HEK293 (cell line): Measurements from ENCODE around the gene ZDHHC21.
A peak's percentile ranks its signal among the peaks of the same experiment; 100 is the strongest.

Experiments
- CTCF ChIA-PET: fragments of 350-600 bp; formaldehyde crosslinking; extraction: SDS; loops from one replicate; lab custom pipeline; 2021; ENCODE audit warnings: antibody characterized with exemption; lab: Yijun Ruan, JAX
- POLR2A ChIA-PET: fragments of 300-600 bp; formaldehyde crosslinking; extraction: SDS; loops from one replicate; lab custom pipeline; 2020; ENCODE audit warnings: antibody characterized with exemption, inconsistent platforms; lab: Yijun Ruan, JAX
- H3K27ac ChIP-seq: fragments of 200-500 bp; sonication (Bioruptor generic); 2 replicates; pipeline ENCODE4 v1.5.1; 2014; ENCODE audit warnings: low read depth, low read length, control low read depth, inconsistent platforms; ENCODE audit errors: extremely low read depth
- H3K36me3 ChIP-seq, 2 experiments: fragments of 200-500 bp in 1 of 2; sonication (Bioruptor generic) in 1 of 2; 1 replicate in 1 of 2; 2 replicates in 1 of 2; pipeline ENCODE4 v1.5.1; 2014 to 2017; ENCODE audit warnings: inconsistent platforms in 2 of 2, low read length in 2 of 2; ENCODE audit not compliant: control insufficient read depth in 2 of 2, insufficient read depth in 1 of 2
- H3K4me1 ChIP-seq: fragments of 200-500 bp; sonication (Bioruptor generic); 2 replicates; pipeline ENCODE4 v1.5.1; 2014; ENCODE audit warnings: mild to moderate bottlenecking, low read length, inconsistent platforms; ENCODE audit not compliant: control insufficient read depth, insufficient read depth
- H3K4me3 ChIP-seq: 2 replicates; pipeline ENCODE4 v1.5.1; 2011; ENCODE audit warnings: low read depth, mild to moderate bottlenecking, control low read depth, low read length, moderate library complexity
- H3K9me3 ChIP-seq: fragments of 200-500 bp; sonication (Bioruptor generic); 2 replicates; pipeline ENCODE4 v1.5.1; 2014; ENCODE audit warnings: low read depth, low read length, inconsistent platforms; ENCODE audit not compliant: control insufficient read depth, insufficient read depth
- FEZF1 ChIP-seq: fragments of 450-650 bp; formaldehyde crosslinking; IDR thresholded peaks from 2 replicates; pipeline ENCODE4 v1.5.1; 2016; ENCODE audit warnings: missing biosample characterization, missing genetic modification characterization
- KLF16 ChIP-seq: fragments of 450-650 bp; formaldehyde crosslinking; IDR thresholded peaks from 2 replicates; pipeline ENCODE4 v1.5.1; 2017; ENCODE audit warnings: missing biosample characterization, missing genetic modification characterization
- SALL2 ChIP-seq: fragments of 450-650 bp; formaldehyde crosslinking; IDR thresholded peaks from 2 replicates; pipeline ENCODE4 v1.5.0; 2017; ENCODE audit warnings: missing biosample characterization, mild to moderate bottlenecking, missing genetic modification characterization, borderline replicate concordance
- SCRT2 ChIP-seq: fragments of 450-650 bp; formaldehyde crosslinking; IDR thresholded peaks from 2 replicates; pipeline ENCODE4 v1.5.1; 2016; ENCODE audit warnings: missing biosample characterization, missing genetic modification characterization
- SETDB1 ChIP-seq: IDR thresholded peaks from one replicate; pipeline ENCODE4 v1.6.1; 2017; ENCODE audit warnings: mild to moderate bottlenecking, low read length, moderate library complexity, mixed read lengths; ENCODE audit not compliant: insufficient read length
- SP2 ChIP-seq: fragments of 450-650 bp; formaldehyde crosslinking; IDR thresholded peaks from 2 replicates; pipeline ENCODE4 v1.5.1; 2016; ENCODE audit warnings: missing biosample characterization, missing genetic modification characterization
- ZEB2 ChIP-seq: fragments of 450-650 bp; formaldehyde crosslinking; IDR thresholded peaks from 2 replicates; pipeline ENCODE4 v1.5.1; 2016; ENCODE audit warnings: missing biosample characterization, missing genetic modification characterization
- ZFP3 ChIP-seq: fragments of 450-650 bp; formaldehyde crosslinking; IDR thresholded peaks from 2 replicates; pipeline ENCODE4 v1.5.1; 2016; ENCODE audit warnings: low read depth, missing biosample characterization, missing genetic modification characterization
- ZNF274 ChIP-seq, 2 experiments: fragments of 200-500 bp in 1 of 2; fragments of 450-650 bp in 1 of 2; sonication (Bioruptor generic) in 1 of 2; formaldehyde crosslinking in 1 of 2; IDR thresholded peaks; 2 replicates each; pipeline versions ENCODE4 v1.5.1 to v1.6.1; 2014 to 2016; ENCODE audit warnings: borderline replicate concordance in 1 of 2, inconsistent platforms in 1 of 2, low read length in 1 of 2, missing biosample characterization in 1 of 2, missing genetic modification characterization in 1 of 2
- ZNF658 ChIP-seq: fragments of 450-650 bp; formaldehyde crosslinking; IDR thresholded peaks from 2 replicates; pipeline ENCODE4; 2016; ENCODE audit warnings: missing biosample characterization, missing genetic modification characterization
- ZNF664 ChIP-seq: fragments of 450-650 bp; formaldehyde crosslinking; IDR thresholded peaks from 2 replicates; pipeline ENCODE4 v1.5.1; 2016; ENCODE audit warnings: missing biosample characterization, missing genetic modification characterization
- TF ChIP-seq, protein P1 (sequence below): fragments of 450-650 bp; IDR thresholded peaks from 2 replicates; pipeline ENCODE4 v1.5.1; 2018; ENCODE audit warnings: missing biosample characterization, missing genetic modification characterization
- TF ChIP-seq, protein P2 (sequence below): fragments of 450-650 bp; formaldehyde crosslinking; IDR thresholded peaks from 2 replicates; pipeline ENCODE4 v1.5.0; 2017; ENCODE audit warnings: missing biosample characterization, missing genetic modification characterization, borderline replicate concordance
- TF ChIP-seq, protein P3 (sequence below): fragments of 450-650 bp; formaldehyde crosslinking; IDR thresholded peaks from 2 replicates; pipeline ENCODE4 v1.5.1; 2017; ENCODE audit warnings: missing biosample characterization, mild to moderate bottlenecking, missing genetic modification characterization, moderate library complexity
- TF ChIP-seq, protein P4 (sequence below): fragments of 450-650 bp; formaldehyde crosslinking; IDR thresholded peaks from 2 replicates; pipeline ENCODE4 v1.5.1; 2017; ENCODE audit warnings: missing biosample characterization, missing genetic modification characterization
- TF ChIP-seq, protein P5 (sequence below): fragments of 450-650 bp; formaldehyde crosslinking; IDR thresholded peaks from 2 replicates; pipeline ENCODE4 v1.5.1; 2016; ENCODE audit warnings: missing biosample characterization, missing genetic modification characterization, borderline replicate concordance
- TF ChIP-seq, protein P6 (sequence below): fragments of 450-650 bp; formaldehyde crosslinking; IDR thresholded peaks from 2 replicates; pipeline ENCODE4 v1.5.1; 2016; ENCODE audit warnings: missing biosample characterization, missing genetic modification characterization
- TF ChIP-seq, protein P7 (sequence below): fragments of 450-650 bp; formaldehyde crosslinking; IDR thresholded peaks from 2 replicates; pipeline ENCODE4 v1.5.1; 2017; ENCODE audit warnings: missing biosample characterization, missing genetic modification characterization

The ZDHHC21 gene

DNA sequence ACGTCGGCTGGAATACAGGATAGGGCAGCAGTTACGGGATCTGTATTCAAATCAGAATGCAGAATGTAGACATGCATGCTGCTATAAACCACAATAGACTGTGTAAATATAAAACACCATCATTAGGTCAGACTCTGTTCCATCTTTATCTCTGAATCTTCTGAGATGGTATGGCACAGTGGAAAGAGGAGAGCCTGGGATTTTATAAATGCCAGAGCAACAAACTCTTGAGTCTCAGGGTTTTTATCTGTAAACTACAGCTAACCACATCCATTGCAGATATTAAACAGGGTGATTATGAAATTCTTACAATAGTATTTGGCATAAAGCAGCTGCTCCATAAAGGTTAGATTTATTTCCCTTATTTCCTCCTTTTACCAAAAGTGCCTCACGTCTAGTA is 108.7 kb downstream of the ZDHHC21 start (continued):
- TF ChIP-seq, protein P1, sequence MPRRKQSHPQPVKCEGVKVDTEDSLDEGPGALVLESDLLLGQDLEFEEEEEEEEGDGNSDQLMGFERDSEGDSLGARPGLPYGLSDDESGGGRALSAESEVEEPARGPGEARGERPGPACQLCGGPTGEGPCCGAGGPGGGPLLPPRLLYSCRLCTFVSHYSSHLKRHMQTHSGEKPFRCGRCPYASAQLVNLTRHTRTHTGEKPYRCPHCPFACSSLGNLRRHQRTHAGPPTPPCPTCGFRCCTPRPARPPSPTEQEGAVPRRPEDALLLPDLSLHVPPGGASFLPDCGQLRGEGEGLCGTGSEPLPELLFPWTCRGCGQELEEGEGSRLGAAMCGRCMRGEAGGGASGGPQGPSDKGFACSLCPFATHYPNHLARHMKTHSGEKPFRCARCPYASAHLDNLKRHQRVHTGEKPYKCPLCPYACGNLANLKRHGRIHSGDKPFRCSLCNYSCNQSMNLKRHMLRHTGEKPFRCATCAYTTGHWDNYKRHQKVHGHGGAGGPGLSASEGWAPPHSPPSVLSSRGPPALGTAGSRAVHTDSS (tag by site-specific recombination): no peak
- TF ChIP-seq SCRT2 (tag by site-specific recombination) (no peak), KLF16 (no peak), ZFP3 (tag by site-specific recombination) (no peak)

DNA sequence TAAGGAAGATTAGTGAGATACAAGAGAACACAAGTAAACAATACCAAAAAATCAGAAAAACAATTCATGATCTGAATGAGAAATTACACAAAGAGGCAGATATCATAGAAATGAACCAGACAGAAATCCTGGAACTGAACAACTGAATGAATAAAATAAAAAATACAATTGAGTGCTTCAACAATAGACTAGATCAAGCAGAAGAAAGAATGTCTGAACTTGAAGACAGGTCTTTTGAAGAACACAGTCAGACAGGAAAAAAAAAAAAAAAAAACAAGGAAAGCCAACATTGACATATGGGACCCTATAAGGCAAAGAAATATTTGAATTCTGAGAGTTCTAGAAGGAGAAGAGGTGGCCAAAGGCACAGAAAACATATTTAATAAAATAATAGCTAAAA is 115.2 kb downstream of the ZDHHC21 start:
- Histone ChIP-seq H3K27ac (no peak overlapping the region), H3K4me1 (no peaks in the 10 kb centered on the region), H3K9me3 (no peaks in the 10 kb centered on the region), H3K4me3 (no peak overlapping the region), H3K36me3 (no peaks in the 10 kb centered on the region)
- TF ChIP-seq ZNF664 (tag by site-specific recombination): no peak
- peak; percentile 54 for TF ChIP-seq SETDB1
- POLR2A ChIA-PET: no interaction called here
- CTCF ChIA-PET: interaction anchor here (0.6 kb wide), 1 partner anchor 516 kb away, joined by 3 read pairs; no protein-coding TSS in a partner anchor

DNA sequence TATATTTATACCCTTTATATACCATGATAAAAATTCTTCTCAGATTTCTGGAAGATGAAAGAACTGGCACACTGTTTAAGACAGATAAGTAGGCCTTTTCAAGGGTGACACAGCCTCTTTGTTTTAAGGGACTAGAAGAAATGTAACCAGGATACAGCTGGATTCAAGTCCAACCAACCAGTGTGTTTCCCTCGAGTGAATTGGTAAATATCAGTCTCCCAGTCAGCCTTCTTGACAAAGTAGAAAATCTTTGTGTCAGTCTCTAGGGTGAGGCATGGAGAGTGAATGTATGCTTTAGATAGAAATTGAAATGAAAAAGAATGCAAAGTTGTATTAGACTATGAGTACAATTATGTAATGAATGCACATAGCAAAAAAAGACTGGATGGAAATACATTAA is 119.1 kb downstream of the ZDHHC21 start:
- TF ChIP-seq, protein P2, sequence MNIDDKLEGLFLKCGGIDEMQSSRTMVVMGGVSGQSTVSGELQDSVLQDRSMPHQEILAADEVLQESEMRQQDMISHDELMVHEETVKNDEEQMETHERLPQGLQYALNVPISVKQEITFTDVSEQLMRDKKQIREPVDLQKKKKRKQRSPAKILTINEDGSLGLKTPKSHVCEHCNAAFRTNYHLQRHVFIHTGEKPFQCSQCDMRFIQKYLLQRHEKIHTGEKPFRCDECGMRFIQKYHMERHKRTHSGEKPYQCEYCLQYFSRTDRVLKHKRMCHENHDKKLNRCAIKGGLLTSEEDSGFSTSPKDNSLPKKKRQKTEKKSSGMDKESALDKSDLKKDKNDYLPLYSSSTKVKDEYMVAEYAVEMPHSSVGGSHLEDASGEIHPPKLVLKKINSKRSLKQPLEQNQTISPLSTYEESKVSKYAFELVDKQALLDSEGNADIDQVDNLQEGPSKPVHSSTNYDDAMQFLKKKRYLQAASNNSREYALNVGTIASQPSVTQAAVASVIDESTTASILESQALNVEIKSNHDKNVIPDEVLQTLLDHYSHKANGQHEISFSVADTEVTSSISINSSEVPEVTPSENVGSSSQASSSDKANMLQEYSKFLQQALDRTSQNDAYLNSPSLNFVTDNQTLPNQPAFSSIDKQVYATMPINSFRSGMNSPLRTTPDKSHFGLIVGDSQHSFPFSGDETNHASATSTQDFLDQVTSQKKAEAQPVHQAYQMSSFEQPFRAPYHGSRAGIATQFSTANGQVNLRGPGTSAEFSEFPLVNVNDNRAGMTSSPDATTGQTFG (tag by site-specific recombination): no peak
- TF ChIP-seq, protein P3, sequence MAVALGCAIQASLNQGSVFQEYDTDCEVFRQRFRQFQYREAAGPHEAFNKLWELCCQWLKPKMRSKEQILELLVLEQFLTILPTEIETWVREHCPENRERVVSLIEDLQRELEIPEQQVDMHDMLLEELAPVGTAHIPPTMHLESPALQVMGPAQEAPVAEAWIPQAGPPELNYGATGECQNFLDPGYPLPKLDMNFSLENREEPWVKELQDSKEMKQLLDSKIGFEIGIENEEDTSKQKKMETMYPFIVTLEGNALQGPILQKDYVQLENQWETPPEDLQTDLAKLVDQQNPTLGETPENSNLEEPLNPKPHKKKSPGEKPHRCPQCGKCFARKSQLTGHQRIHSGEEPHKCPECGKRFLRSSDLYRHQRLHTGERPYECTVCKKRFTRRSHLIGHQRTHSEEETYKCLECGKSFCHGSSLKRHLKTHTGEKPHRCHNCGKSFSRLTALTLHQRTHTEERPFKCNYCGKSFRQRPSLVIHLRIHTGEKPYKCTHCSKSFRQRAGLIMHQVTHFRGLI: no peak
- CTCF ChIA-PET: interaction anchor here (0.7 kb wide), 1 partner anchor 101 kb away, joined by 3 read pairs; no protein-coding TSS in a partner anchor
- H3K9me3 ChIP-seq: no peaks in the 10 kb centered on the region
- POLR2A ChIA-PET: no interaction called here
- H3K4me3 ChIP-seq: no peak overlapping the region
- no peaks in the 10 kb centered on the region for H3K4me1 ChIP-seq
- no peaks in the 10 kb centered on the region for H3K36me3 ChIP-seq
- no peak overlapping the region for H3K27ac ChIP-seq

DNA sequence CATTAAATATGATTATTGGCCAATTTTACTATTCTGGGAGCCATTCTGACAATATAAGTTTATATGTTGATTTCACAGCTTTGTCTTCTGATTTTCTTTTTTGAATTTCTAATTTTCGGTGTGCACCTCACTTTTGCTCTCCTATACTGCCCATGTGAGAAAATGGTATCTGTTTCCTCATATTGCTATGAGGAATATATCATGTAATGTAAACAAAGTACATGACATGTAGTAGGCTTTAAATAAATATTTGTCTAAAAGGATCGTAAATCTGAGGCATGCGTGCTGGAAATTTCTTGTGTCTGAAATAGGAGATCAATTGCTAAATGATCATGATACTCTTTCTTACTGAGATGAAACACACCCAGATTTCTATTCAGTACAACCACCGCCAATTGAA is 119.9 kb downstream of the ZDHHC21 start:
- Histone ChIP-seq H3K4me1 (no peaks in the 10 kb centered on the region), H3K36me3 (no peaks in the 10 kb centered on the region), H3K27ac (no peak overlapping the region)
- ChIA-PET POLR2A (no interaction called here), CTCF (no interaction called here)
- TF ChIP-seq ZEB2 (no peak), SP2 (no peak), ZNF274 (IDR thresholded peaks at IDR 0.05; ENCODE audit: low read length) (no peak), ZNF274 (tag by site-specific recombination; IDR thresholded peaks at IDR 0.05; ENCODE audit: borderline replicate concordance) (no peak), ZNF658 (tag by site-specific recombination) (no peak), FEZF1 (tag by site-specific recombination) (no peak), SALL2 (tag by site-specific recombination) (no peak)
- TF ChIP-seq, protein P4, sequence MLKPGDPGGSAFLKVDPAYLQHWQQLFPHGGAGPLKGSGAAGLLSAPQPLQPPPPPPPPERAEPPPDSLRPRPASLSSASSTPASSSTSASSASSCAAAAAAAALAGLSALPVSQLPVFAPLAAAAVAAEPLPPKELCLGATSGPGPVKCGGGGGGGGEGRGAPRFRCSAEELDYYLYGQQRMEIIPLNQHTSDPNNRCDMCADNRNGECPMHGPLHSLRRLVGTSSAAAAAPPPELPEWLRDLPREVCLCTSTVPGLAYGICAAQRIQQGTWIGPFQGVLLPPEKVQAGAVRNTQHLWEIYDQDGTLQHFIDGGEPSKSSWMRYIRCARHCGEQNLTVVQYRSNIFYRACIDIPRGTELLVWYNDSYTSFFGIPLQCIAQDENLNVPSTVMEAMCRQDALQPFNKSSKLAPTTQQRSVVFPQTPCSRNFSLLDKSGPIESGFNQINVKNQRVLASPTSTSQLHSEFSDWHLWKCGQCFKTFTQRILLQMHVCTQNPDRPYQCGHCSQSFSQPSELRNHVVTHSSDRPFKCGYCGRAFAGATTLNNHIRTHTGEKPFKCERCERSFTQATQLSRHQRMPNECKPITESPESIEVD: no peak
- TF ChIP-seq, protein P5, sequence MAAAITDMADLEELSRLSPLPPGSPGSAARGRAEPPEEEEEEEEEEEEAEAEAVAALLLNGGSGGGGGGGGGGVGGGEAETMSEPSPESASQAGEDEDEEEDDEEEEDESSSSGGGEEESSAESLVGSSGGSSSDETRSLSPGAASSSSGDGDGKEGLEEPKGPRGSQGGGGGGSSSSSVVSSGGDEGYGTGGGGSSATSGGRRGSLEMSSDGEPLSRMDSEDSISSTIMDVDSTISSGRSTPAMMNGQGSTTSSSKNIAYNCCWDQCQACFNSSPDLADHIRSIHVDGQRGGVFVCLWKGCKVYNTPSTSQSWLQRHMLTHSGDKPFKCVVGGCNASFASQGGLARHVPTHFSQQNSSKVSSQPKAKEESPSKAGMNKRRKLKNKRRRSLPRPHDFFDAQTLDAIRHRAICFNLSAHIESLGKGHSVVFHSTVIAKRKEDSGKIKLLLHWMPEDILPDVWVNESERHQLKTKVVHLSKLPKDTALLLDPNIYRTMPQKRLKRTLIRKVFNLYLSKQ (tag by site-specific recombination): no peak
- TF ChIP-seq, protein P6, sequence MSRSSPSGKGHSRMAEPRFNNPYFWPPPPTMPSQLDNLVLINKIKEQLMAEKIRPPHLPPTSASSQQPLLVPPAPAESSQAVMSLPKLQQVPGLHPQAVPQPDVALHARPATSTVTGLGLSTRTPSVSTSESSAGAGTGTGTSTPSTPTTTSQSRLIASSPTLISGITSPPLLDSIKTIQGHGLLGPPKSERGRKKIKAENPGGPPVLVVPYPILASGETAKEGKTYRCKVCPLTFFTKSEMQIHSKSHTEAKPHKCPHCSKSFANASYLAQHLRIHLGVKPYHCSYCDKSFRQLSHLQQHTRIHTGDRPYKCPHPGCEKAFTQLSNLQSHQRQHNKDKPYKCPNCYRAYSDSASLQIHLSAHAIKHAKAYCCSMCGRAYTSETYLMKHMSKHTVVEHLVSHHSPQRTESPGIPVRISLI (tag by site-specific recombination): no peak
- TF ChIP-seq, protein P7, sequence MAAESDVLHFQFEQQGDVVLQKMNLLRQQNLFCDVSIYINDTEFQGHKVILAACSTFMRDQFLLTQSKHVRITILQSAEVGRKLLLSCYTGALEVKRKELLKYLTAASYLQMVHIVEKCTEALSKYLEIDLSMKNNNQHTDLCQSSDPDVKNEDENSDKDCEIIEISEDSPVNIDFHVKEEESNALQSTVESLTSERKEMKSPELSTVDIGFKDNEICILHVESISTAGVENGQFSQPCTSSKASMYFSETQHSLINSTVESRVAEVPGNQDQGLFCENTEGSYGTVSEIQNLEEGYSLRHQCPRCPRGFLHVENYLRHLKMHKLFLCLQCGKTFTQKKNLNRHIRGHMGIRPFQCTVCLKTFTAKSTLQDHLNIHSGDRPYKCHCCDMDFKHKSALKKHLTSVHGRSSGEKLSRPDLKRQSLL: no peak
- TF ChIP-seq, all 188 proteins: peak for 0
- Histone ChIP-seq H3K4me3 (no peak overlapping the region), H3K9me3 (no peaks in the 10 kb centered on the region)
